ENCODE data around the gene ST6GALNAC4. TPM values are rescaled to one million over a fixed set of nuclear protein-coding genes. Genes with fewer than 3 reads are reported as not detected.

ST6GALNAC4 gene
- total RNA-seq, 1 experiment from 2014 or later, result 15.4 TPM

GRCh38 chr9:127915325-127915752 is 1.5 kb downstream of the ST6GALNAC4 start:
- Histone ChIP-seq H4K5ac (ENCODE audit: insufficient read length, low read depth, low read length) (no peak overlapping the region), H3K23ac (ENCODE audit: insufficient read length, low read depth, low read length) (no peak overlapping the region), H3T11ph (ENCODE audit: low read length) (no peak overlapping the region), H3K79me1 (ENCODE audit: insufficient read depth, low read depth, low read length, poor library complexity, severe bottlenecking) (no peaks in the 10 kb centered on the region), H3K14ac (ENCODE audit: insufficient read depth, low read length) (no peak overlapping the region), H3K23me2 (ENCODE audit: insufficient read length, low read depth, low read length, poor library complexity, severe bottlenecking) (peaks cover 5% of the 10 kb centered on the region), H4K8ac (replicated peaks; ENCODE audit: insufficient read length, low read depth, low read length) (no peak overlapping the region), H3K18ac (ENCODE audit: insufficient read length, low read depth, low read length) (no peak overlapping the region), H2AFZ (ENCODE audit: low read length) (no peak overlapping the region), H3K4me1 (ENCODE audit: insufficient read depth, low read length) (peaks cover 2% of the 10 kb centered on the region; the same call in 1 of the 2 replicates), H3K4me2 (ENCODE audit: insufficient read depth, insufficient read length, low read length) (no peak overlapping the region), H2BK20ac (ENCODE audit: low read depth, low read length, poor library complexity, severe bottlenecking) (no peak overlapping the region), H3K27me3 (ENCODE audit: insufficient read depth, low read length) (peaks cover 2% of the 10 kb centered on the region; the same call in 1 of the 2 replicates), H2BK15ac (ENCODE audit: low read depth, low read length) (no peak overlapping the region), H3K9me3 (ENCODE audit: control insufficient read depth, low read depth, low read length) (no peaks in the 10 kb centered on the region), H3K9ac (ENCODE audit: extremely low read depth, insufficient read length, low read length) (no peak overlapping the region), H4K91ac (ENCODE audit: insufficient read length, low read depth, low read length) (no peak overlapping the region), H2BK12ac (ENCODE audit: insufficient read length, low read depth, low read length) (no peak overlapping the region), H3K4ac (ENCODE audit: low read depth, low read length) (no peak overlapping the region), H3K27ac (ENCODE audit: insufficient read length, low read depth, low read length) (no peak overlapping the region), H2AK5ac (ENCODE audit: insufficient read length, low read length) (no peak overlapping the region), H3K56ac (ENCODE audit: insufficient read length, low read depth, low read length) (no peak overlapping the region), H2BK5ac (ENCODE audit: insufficient read length, low read length) (no peak overlapping the region), H2BK120ac (ENCODE audit: low read depth, low read length, poor library complexity, severe bottlenecking) (no peak overlapping the region), H4K20me1 (ENCODE audit: control insufficient read depth, insufficient read depth, insufficient read length) (peaks cover 2% of the 10 kb centered on the region), H3K79me2 (ENCODE audit: insufficient read depth, low read length) (no peaks in the 10 kb centered on the region)
- H3K27ac Mint-ChIP-seq, result no peak overlapping the region
- no peak overlapping the region; a peak in 1 of 5 replicates for H3K4me3 Mint-ChIP-seq
- WGBS (ENCODE audit: extremely low coverage, insufficient read length, low lambda C conversion rate), result no CpG with 5 or more reads among the region's 5 CpGs
- no peak for DNase-seq
- peaks cover 13% of the 10 kb centered on the region for H3K27me3 Mint-ChIP-seq (ENCODE audit: low read depth)
- H3K4me1 Mint-ChIP-seq, result peaks cover 15 to 17% of the 10 kb centered on the region in 2 experiments
- peaks cover 9 to 19% (median 9%) of the 10 kb centered on the region in 3 experiments for H3K36me3 Mint-ChIP-seq (ENCODE audit: insufficient read depth in 1 of 3, low read depth in 3 of 3)
- TF ChIP-seq CTCF (conservative IDR thresholded peaks at IDR 0.05), result no peak
- no peaks in the 10 kb centered on the region for H3K9me3 Mint-ChIP-seq

Measured in H9 (cell line).